ENCODE measurements around the gene SLC25A12. TPM values are rescaled to one million over a fixed set of nuclear protein-coding genes. Genes with fewer than 3 reads are reported as not detected.

Gene SLC25A12
- total and polyA plus RNA-seq, 9 of the 15 experiments (the other 6 are each of a cell fraction or from before 2014, with no cell fraction given), result 13.5 to 36.5 (median 21.7) TPM

DNA sequence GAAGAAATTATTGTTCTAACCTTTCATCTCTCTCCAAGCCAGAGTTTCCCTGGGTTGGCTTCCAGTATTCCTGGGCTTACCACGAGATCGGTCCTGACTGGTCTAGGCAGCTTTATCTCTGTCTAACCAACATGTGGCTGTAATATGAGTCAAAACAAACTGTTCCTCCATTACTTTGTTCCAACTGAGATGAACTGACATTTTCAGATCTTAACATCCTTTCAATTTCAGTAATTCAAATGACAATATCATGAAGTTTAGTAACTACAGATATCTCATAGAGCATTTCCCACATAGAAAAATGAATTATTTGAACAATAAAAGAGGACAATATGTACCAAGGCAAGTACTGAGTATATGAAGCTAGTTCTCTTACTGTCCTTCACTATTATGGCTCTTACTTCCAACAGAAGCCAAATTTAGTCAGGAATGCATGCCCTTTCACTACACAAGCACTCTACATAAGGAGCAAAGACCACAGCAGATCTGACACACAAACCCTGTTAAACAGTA lies 15.5 kb downstream of the SLC25A12 start (continued):
- TF ChIP-seq SUPT5H (IDR thresholded peaks at IDR 0.05), result no peak
- TF ChIP-seq ZBED1 (IDR thresholded peaks at IDR 0.05), result no peak
- no peak; the same call in 1 of the 2 replicates for TF ChIP-seq BCOR (IDR thresholded peaks at IDR 0.05)
- no peak for TF ChIP-seq TRIM24 (IDR thresholded peaks at IDR 0.05)
- TF ChIP-seq MECOM (CRISPR knock-in tag; IDR thresholded peaks at IDR 0.05), result 0 out of 2 replicates have a peak, but pooled peaks have one; percentile 34
- TF ChIP-seq, protein P1, sequence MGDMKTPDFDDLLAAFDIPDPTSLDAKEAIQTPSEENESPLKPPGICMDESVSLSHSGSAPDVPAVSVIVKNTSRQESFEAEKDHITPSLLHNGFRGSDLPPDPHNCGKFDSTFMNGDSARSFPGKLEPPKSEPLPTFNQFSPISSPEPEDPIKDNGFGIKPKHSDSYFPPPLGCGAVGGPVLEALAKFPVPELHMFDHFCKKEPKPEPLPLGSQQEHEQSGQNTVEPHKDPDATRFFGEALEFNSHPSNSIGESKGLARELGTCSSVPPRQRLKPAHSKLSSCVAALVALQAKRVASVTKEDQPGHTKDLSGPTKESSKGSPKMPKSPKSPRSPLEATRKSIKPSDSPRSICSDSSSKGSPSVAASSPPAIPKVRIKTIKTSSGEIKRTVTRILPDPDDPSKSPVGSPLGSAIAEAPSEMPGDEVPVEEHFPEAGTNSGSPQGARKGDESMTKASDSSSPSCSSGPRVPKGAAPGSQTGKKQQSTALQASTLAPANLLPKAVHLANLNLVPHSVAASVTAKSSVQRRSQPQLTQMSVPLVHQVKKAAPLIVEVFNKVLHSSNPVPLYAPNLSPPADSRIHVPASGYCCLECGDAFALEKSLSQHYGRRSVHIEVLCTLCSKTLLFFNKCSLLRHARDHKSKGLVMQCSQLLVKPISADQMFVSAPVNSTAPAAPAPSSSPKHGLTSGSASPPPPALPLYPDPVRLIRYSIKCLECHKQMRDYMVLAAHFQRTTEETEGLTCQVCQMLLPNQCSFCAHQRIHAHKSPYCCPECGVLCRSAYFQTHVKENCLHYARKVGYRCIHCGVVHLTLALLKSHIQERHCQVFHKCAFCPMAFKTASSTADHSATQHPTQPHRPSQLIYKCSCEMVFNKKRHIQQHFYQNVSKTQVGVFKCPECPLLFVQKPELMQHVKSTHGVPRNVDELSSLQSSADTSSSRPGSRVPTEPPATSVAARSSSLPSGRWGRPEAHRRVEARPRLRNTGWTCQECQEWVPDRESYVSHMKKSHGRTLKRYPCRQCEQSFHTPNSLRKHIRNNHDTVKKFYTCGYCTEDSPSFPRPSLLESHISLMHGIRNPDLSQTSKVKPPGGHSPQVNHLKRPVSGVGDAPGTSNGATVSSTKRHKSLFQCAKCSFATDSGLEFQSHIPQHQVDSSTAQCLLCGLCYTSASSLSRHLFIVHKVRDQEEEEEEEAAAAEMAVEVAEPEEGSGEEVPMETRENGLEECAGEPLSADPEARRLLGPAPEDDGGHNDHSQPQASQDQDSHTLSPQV (IDR thresholded peaks at IDR 0.05), result peak; percentile 92
- peak; percentile 44; the same call in 1 of the 2 replicates for TF ChIP-seq ATF7 (IDR thresholded peaks at IDR 0.05)
- TF ChIP-seq TCF7L2 (IDR thresholded peaks at IDR 0.05; ENCODE audit: low read depth, low read length), result no peak
- TF ChIP-seq, protein P2, sequence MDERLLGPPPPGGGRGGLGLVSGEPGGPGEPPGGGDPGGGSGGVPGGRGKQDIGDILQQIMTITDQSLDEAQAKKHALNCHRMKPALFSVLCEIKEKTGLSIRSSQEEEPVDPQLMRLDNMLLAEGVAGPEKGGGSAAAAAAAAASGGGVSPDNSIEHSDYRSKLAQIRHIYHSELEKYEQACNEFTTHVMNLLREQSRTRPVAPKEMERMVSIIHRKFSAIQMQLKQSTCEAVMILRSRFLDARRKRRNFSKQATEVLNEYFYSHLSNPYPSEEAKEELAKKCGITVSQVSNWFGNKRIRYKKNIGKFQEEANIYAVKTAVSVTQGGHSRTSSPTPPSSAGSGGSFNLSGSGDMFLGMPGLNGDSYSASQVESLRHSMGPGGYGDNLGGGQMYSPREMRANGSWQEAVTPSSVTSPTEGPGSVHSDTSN (CRISPR knock-in tag; IDR thresholded peaks at IDR 0.05; ENCODE audit: low read depth), result no peak
- TF ChIP-seq, protein P2 (tag; conservative IDR thresholded peaks at IDR 0.05; ENCODE audit: low read depth), result peak; percentile 46
- TF ChIP-seq TCF3 (CRISPR knock-in tag; IDR thresholded peaks at IDR 0.05), result no peak; the same call in 1 of the 2 replicates
- no peak for TF ChIP-seq HNRNPH1 (optimal IDR thresholded peaks at IDR 0.05; ENCODE audit: low read depth, low read length)
- TF ChIP-seq ZNF354B (CRISPR knock-in tag; IDR thresholded peaks at IDR 0.05), result no peak

Measured in K562 (cell line).